K562 (cell line): ENCODE results near the gene AKT1. TPM values are rescaled to one million over a fixed set of nuclear protein-coding genes. Genes with fewer than 3 reads are reported as not detected.

Source experiments
- ATAC-seq: fragments of 200-7000 bp; cut with Tn5 transposase; 3 replicates; pipeline ENCODE4 v1.9.1; 2020; ENCODE audit warnings: moderate library complexity
- BruUV-seq: library from RNA; stranded (reverse); fragments of 400-500 nt; replicated peaks from 2 replicates; lab custom pipeline; 2021; lab: Mats Ljungman, UMichigan
- CTCF ChIA-PET: fragments of 300-600 bp; formaldehyde crosslinking; extraction: SDS; loops from one replicate; lab custom pipeline; 2021; ENCODE audit warnings: low intra/inter-chr PET ratio; lab: Yijun Ruan, JAX
- POLR2A ChIA-PET: fragments of 300-600, 350-650 bp; sonication (Branson Sonifier 250); formaldehyde crosslinking; extraction: SDS; loops from one replicate; lab custom pipeline; 2021; ENCODE audit warnings: antibody characterized with exemption, inconsistent platforms; lab: Yijun Ruan, JAX
- DNase-seq, 4 experiments: peaks; one replicate each; pipeline versions ENCODE4 v3.0.0 to v3.0.0-alpha.2; 2011 to 2018; ENCODE audit warnings: low spot score in 3 of 4, mixed read lengths in 3 of 4; ENCODE audit errors: extremely low read depth in 1 of 4
- FAIRE-seq: peaks from 2 replicates; lab custom pipeline; 2011; peaks lifted over from hg19 to GRCh38; lab: Jason Lieb, UNC
- H2AFZ ChIP-seq: 2 replicates; pipeline ENCODE4 v1.6.0; 2011; ENCODE audit warnings: low read depth, low read length, control low read depth, inconsistent platforms
- H3K27ac ChIP-seq: fragments of 200-600 bp; 3 replicates; pipeline ENCODE4 v1.8.0; 2011; ENCODE audit warnings: low read depth, mild to moderate bottlenecking, control low read depth, inconsistent platforms, low read length, moderate library complexity, mixed read lengths; ENCODE audit errors: extremely low read depth
- H3K27me3 ChIP-seq, 2 experiments: fragments of 300-600 bp in 1 of 2; 2 replicates in 1 of 2; 3 replicates in 1 of 2; pipeline versions ENCODE4 v1.6.0 to v1.8.0; 2011; ENCODE audit warnings: inconsistent platforms in 2 of 2, low read length in 2 of 2, mild to moderate bottlenecking in 1 of 2, mixed read lengths in 1 of 2, moderate library complexity in 1 of 2; ENCODE audit not compliant: control insufficient read depth in 2 of 2, insufficient read depth in 2 of 2
- H3K36me3 ChIP-seq: fragments of 300-600 bp; 3 replicates; pipeline ENCODE4 v1.8.0; 2011; ENCODE audit warnings: mild to moderate bottlenecking, low read length, inconsistent platforms; ENCODE audit not compliant: control insufficient read depth, insufficient read depth
- H3K4me1 ChIP-seq, 2 experiments: fragments of 200-600 bp in 1 of 2; replicated peaks in 1 of 2; 2 replicates in 1 of 2; 3 replicates in 1 of 2; pipeline versions ENCODE4 v1.5.1 to v1.8.0; 2011; ENCODE audit warnings: inconsistent platforms in 2 of 2, low read length in 2 of 2, mild to moderate bottlenecking in 1 of 2, mixed read lengths in 1 of 2, moderate library complexity in 1 of 2; ENCODE audit not compliant: control insufficient read depth in 2 of 2, insufficient read depth in 2 of 2
- H3K4me2 ChIP-seq: 2 replicates; pipeline ENCODE4 v1.6.1; 2011; ENCODE audit warnings: low read length, control low read depth, inconsistent platforms, mixed read lengths; ENCODE audit not compliant: insufficient read depth
- H3K4me3 ChIP-seq: fragments of 200-600 bp; sonication (generic), shearing (Covaris generic); 2 replicates; pipeline ENCODE4 v1.5.1; 2016; ENCODE audit warnings: control low read depth, inconsistent platforms
- H3K79me2 ChIP-seq: fragments of 200-600 bp; 3 replicates; pipeline ENCODE4 v1.8.0; 2011; ENCODE audit warnings: low read length, inconsistent platforms; ENCODE audit not compliant: control insufficient read depth, insufficient read depth
- H3K9ac ChIP-seq, 2 experiments: 2 replicates each; pipeline versions ENCODE4 v1.6.0 to v1.6.1; 2011; ENCODE audit warnings: low read depth in 2 of 2, low read length in 2 of 2, control low read depth in 1 of 2, inconsistent platforms in 1 of 2, mild to moderate bottlenecking in 1 of 2, mixed read lengths in 1 of 2; ENCODE audit not compliant: insufficient read depth in 1 of 2
- H3K9me1 ChIP-seq: one replicate; pipeline ENCODE4 v1.6.0; 2011; ENCODE audit warnings: inconsistent platforms, mild to moderate bottlenecking, low read length, moderate library complexity; ENCODE audit not compliant: control insufficient read depth, insufficient read depth
- H3K9me3 ChIP-seq: replicated peaks from 2 replicates; pipeline ENCODE4 v1.5.1; 2011; ENCODE audit warnings: low read depth, low read length, inconsistent platforms; ENCODE audit not compliant: control insufficient read depth, insufficient read depth
- H4K20me1 ChIP-seq: replicated peaks from 2 replicates; pipeline ENCODE4 v1.6.1; 2011; ENCODE audit warnings: low read length, inconsistent platforms, mixed read lengths; ENCODE audit not compliant: control insufficient read depth, insufficient read depth
- CTCF ChIP-seq, 3 experiments: IDR thresholded peaks in 2 of 3; conservative IDR thresholded peaks in 1 of 3; 2 replicates each; pipeline ENCODE4 v1.5.1; 2011 to 2012; ENCODE audit warnings: low read length in 3 of 3, mild to moderate bottlenecking in 3 of 3, control low read depth in 2 of 3, improper control_type of control experiment in 1 of 3, inconsistent platforms in 1 of 3, low read depth in 1 of 3, mixed read lengths in 1 of 3, moderate library complexity in 1 of 3; ENCODE audit not compliant: insufficient read depth in 2 of 3
- MAZ ChIP-seq, 2 experiments: fragments of 450-650 bp in 1 of 2; sonication (generic) in 1 of 2; formaldehyde crosslinking; IDR thresholded peaks in 1 of 2; conservative IDR thresholded peaks in 1 of 2; 2 replicates each; pipeline versions ENCODE4 v1.4.0 to v1.5.0; 2020; ENCODE audit warnings: mild to moderate bottlenecking in 1 of 2, missing genetic modification reagents in 1 of 2
- SP1 ChIP-seq: sonication (generic); formaldehyde crosslinking; IDR thresholded peaks from 2 replicates; pipeline ENCODE4 v1.8.1; 2022; ENCODE audit warnings: mild to moderate bottlenecking, missing genetic modification reagents
- ZNF717 ChIP-seq: fragments of 250-450 bp; sonication (Bioruptor Pico); IDR thresholded peaks from 2 replicates; pipeline ENCODE4 v1.5.0; 2021
- WGBS: fragments of 100-300 bp; shearing (Covaris generic); methylation state at CpG from one replicate; pipeline ENCODE4 v1.1.6; 2016; ENCODE audit warnings: low coverage, mixed read lengths; ENCODE audit not compliant: insufficient coverage; ENCODE audit errors: missing lambda C conversion rate; 5-methylcytosine and 5-hydroxymethylcytosine counted together
- in situ Hi-C: fragments of 300-500 bp; cut with MboI; formaldehyde crosslinking; loops from 4 replicates; pipeline ENCODE4 v1.15.0; 2018; ENCODE audit warnings: inconsistent platforms, mixed read lengths
- intact Hi-C: fragments of 100-400 bp; cut with micrococcal nuclease; formaldehyde crosslinking; loops from 2 replicates; pipeline ENCODE4 v1.14.2; 2022
- polyA plus RNA-seq, 8 experiments: library from polyadenylated mRNA; depleted of rRNA in 4 of 8; stranded (reverse) in 5 of 8; unstranded in 3 of 8; fragments of >200 nt; fragmentation: Nextera tagmentation in 2 of 8; fragmentation: Illumina TruSeq in 1 of 8; extraction: Ambion mirVana in 2 of 8; extraction: Trizol in 1 of 8; gene quantifications; 2 replicates each; pipeline versions ENCODE4 v1.2.1 to v1.2.3, GENCODE V29; 2011 to 2014; ENCODE audit warnings: inconsistent platforms in 1 of 8, missing spikeins in 1 of 8
- total RNA-seq, 7 experiments: library from RNA; depleted of rRNA in 6 of 7; stranded (reverse); fragments of >200 nt in 6 of 7; fragmentation: Illumina TruSeq in 2 of 7; extraction: Trizol in 2 of 7; gene quantifications; 2 replicates each; pipeline versions ENCODE4 v1.2.1 to v1.2.3, GENCODE V29; 2011 to 2021; ENCODE audit warnings: low replicate concordance in 1 of 7
- TF ChIP-seq, protein P1 (sequence below): fragments of 250-450 bp; sonication (Bioruptor Pico); IDR thresholded peaks from 2 replicates; pipeline ENCODE4 v1.4.0; 2020; ENCODE audit warnings: mild to moderate bottlenecking, moderate library complexity
- TF ChIP-seq, protein P2 (sequence below): sonication (generic); formaldehyde crosslinking; IDR thresholded peaks from 2 replicates; pipeline ENCODE4 v1.9.0; 2022; ENCODE audit warnings: mild to moderate bottlenecking, missing genetic modification reagents

Gene AKT1
- total and polyA plus RNA-seq, 9 of the 15 experiments (the other 6 are each of a cell fraction or from before 2014, with no cell fraction given), result 0.49 to 132 (median 75.1) TPM

- Histone ChIP-seq H3K79me2 (peaks cover 16% of the 10 kb centered on the region), H3K4me3 (no peak overlapping the region; the same call in 1 of the 2 replicates), H3K36me3 (no peaks in the 10 kb centered on the region), H3K9me3 (no peaks in the 10 kb centered on the region), H3K27me3 (no peaks in the 10 kb centered on the region), H4K20me1 (no peaks in the 10 kb centered on the region), H3K4me2 (peak overlapping the region; percentile 76; the same call in 1 of the 2 replicates), H2AFZ (no peak overlapping the region), H3K9ac (peak overlapping the region in 1 of 2 experiments; percentile 94; a peak in 2 of 4 replicates), H3K27ac (no peak overlapping the region), H3K9me1 (peaks cover 4% of the 10 kb centered on the region), H3K4me1 (peaks cover 16 to 83% of the 10 kb centered on the region in 2 experiments)
- intact Hi-C loops (no loop called here), in situ Hi-C loops (no loop called here)
- CTCF ChIA-PET, result no interaction called here
- DNase-seq (no peak), ATAC-seq (no peak), FAIRE-seq (no peak)
- POLR2A ChIA-PET, result interaction anchor here (0.8 to 1.0 kb wide), 2 partner anchors 20 to 27 kb away, joined by 3 read pairs; partner anchors contain the start of gene SIVA1
- 83% methylated on average over 8 of the region's 25 CpGs for WGBS
- TF ChIP-seq SP1 (0 out of 2 replicates have a peak, but pooled peaks have one; percentile 29), MAZ (CRISPR knock-in tag; conservative IDR thresholded peaks at IDR 0.05 in 1 of 2, IDR thresholded peaks at IDR 0.05 in 1 of 2) (0 out of 4 replicates have a peak, but pooled peaks of 1 of the 2 experiments have one; percentile 3), CTCF (IDR thresholded peaks at IDR 0.05 in 2 of 3, conservative IDR thresholded peaks at IDR 0.05 in 1 of 3; ENCODE audit: insufficient read depth in 2 of 3, low read depth in 1 of 3, low read length in 3 of 3) (0 out of 6 replicates have a peak, but pooled peaks of 1 of the 3 experiments have one; percentile 1), ZNF717 (no peak)
- TF ChIP-seq, protein P1, sequence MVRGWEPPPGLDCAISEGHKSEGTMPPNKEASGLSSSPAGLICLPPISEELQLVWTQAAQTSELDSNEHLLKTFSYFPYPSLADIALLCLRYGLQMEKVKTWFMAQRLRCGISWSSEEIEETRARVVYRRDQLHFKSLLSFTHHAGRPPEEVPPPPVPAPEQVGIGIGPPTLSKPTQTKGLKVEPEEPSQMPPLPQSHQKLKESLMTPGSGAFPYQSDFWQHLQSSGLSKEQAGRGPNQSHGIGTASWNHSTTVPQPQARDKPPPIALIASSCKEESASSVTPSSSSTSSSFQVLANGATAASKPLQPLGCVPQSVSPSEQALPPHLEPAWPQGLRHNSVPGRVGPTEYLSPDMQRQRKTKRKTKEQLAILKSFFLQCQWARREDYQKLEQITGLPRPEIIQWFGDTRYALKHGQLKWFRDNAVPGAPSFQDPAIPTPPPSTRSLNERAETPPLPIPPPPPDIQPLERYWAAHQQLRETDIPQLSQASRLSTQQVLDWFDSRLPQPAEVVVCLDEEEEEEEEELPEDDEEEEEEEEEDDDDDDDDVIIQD (CRISPR knock-in tag), result no peak
- TF ChIP-seq, protein P2, sequence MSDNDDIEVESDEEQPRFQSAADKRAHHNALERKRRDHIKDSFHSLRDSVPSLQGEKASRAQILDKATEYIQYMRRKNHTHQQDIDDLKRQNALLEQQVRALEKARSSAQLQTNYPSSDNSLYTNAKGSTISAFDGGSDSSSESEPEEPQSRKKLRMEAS, result 0 out of 2 replicates have a peak, but pooled peaks have one; percentile 4
- BruUV-seq, result no TSS peak
These were observed 69.6 kb downstream of the AKT1 start for GRCh38 chr14:104725772-104726548.
